Activated T-helper 9 cell treated with anti-CD3 and anti-CD28 coated beads, Interleukin-2, amount 50 U/mL, for 16 hours (primary cell): ENCODE data around the gene GABRR2.
"Not testable (repeated sequence)": the region's sequence is repeated elsewhere in the genome, so short reads cannot be mapped to it uniquely, and the experiment has no call there.

Experiments used
- DNase-seq: peaks from one replicate; pipeline ENCODE4 v3.0.0-alpha.2; 2020; ENCODE audit warnings: low read depth

GABRR2 gene

DNA sequence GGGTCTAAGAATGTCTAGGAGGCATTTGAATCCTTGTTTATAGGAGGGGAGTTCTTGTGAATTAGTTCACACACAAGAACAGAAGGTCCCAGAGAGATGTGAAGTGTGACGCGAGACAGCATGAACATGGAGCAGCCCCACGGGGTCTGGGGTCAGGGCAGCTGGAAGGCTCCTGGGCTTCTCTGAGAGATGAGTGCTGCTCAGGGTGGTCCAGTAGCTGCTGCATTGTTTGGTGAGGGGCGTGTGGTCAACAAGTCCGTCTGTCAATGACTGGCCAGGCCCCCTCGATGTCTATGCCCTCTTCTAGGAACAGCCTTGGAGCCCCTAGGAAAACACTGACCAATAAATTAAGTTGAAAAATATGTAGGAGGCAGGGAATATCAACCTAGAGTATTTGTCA is 57.8 kb downstream of the GABRR2 start:
- no peak for DNase-seq

DNA sequence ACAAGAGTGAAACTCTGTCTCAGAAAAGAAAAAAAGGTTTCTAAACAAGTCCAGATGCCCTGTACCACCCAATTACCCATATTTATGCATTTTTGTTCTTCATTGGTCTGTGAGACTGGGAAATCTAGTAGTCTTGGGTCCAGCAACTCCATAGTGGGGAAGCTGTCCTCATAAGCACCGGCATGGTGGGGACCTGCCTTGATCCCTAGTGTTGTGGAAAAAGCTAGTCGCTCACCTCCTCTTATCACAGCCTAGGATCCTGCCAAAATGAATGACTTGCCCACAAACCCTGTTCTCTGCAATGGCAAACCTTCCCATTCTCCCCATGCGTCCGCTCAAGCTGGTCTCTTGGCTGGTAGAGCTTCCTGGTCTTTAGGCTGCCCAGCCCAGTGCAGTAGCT is 59.7 kb downstream of the GABRR2 start:
- DNase-seq = no peak

DNA sequence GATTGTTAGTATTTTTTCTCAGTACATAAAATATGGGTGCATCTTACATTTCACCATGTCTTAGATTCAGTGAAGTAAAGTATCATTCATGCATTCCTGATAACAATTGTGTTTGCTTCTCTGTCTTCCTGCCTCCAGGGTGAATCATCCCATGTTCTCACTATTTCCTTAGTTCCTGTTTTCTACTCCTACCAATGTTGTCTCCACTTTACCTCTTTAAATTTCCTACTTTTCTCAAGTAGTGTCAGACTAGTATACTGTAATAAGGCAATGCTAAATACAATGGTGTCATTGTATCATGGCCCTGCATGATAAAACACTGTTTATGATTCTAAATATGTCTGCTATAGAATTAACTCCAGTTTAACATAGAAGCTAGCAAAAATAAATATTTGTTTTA is 60.5 kb downstream of the GABRR2 start:
- DNase-seq = no peak

DNA sequence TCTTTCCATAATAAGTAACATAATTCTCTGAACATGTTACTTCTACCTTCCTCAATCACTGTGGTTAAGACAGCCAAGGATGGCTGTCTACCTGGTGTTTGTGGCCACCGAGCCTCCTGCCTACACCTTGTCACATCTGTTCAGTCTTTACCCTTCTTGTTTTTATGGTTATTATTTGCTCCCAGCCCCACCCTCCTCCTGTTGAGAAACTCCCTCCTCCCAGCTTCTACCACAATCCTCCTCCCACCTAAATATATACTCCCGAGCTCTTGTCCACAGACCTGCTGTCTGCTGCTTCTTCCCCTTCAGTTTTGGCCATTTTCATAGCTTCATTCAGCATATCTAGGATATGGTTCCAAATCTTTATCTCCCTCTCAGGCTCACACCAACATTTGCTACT is 62.2 kb downstream of the GABRR2 start:
- DNase-seq = no peak

DNA sequence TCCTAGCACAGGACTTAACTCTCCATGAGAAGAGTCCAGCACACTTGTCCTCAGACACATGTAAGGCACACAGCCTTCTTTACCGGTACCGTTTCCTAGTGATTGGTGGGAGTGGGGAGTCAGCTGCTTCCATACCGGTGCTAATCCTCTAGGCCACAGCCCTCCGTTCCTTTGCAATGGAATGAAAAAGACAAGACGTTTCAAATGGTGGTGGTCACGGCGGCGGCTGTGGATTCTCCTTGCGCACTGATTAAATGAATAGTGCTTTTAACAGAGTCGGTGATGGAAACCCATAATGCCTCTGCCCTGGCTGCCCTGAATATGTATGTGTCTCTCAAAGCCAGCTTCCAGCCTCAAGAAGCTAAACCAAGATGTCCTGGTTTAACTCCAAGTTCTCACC is 63.1 kb downstream of the GABRR2 start:
- no peak for DNase-seq

DNA sequence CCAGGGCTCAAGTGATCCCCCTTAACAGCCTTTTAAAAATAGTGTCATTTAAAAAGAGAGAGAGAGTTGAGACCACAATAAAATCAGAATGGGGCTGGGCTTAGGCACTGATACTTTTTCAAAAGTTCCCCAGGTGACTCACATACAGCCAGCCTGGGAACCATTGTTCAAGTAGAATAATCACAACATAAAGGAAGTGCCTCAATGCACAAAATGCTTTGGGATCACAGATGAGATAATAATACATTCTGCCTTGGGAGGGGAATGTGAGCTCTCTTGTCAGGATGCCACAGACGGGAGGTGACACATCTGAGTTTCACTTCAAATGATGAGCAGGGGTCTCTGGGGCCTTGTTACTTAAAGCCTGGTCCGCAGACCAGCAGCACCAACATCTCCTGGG is 63.9 kb downstream of the GABRR2 start:
- no peak for DNase-seq

DNA sequence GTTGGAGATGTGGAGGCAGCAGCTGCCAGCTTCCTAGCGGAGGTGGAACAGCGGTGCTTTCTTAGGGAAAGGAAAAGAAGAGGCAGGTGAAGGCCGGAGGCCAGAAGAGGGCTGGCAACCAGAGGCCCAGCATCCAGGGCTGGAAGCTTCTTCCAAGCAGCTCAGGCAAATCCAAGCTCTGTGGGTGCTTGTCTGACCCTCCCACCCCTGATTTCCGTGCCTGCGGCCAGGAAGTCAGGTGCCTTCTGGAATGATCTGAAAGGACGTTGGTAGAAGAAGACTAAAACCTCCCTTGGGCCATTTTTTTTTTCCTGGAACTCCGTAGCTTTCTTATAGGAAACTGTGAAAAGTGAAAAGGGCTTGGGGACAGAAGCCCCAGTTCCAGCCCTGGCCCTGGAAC is 64.9 kb downstream of the GABRR2 start:
- no peak for DNase-seq

DNA sequence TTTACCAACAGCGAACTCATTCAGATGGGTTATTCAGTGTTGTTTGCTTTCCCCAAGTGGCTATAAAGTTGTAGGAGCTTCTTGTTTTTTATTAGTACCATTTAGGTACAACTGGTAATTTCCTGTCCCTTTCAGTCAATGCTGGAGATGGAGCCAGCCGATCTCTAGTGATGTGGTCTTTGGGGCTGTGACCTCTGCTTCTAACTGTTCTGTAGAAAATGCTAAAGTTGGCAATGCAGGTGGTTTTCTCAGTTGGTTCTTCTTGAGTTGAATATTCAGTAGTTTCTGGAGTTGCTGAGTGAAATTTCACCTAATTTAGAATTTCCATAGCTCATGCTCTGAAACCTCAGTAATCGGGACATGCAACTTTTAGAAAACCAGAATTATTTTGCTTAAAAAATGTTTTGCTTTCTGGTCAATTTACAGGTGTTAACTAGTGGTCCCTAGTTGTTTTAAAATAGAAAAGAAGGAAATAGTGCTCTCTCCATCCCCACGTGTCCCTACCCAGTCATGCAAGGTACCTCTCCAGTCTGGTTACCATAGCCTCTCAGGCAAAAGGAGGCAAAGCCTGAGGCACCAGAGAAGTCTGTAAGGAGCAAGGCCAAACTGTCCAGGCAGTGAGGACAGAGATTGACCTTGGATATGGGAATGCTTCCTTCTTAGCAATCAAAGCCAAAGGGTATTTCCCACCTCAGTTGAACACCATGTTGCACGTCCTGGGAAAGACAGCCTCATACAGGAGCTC is 70.7 kb downstream of the GABRR2 start:
- DNase-seq = no peak

DNA sequence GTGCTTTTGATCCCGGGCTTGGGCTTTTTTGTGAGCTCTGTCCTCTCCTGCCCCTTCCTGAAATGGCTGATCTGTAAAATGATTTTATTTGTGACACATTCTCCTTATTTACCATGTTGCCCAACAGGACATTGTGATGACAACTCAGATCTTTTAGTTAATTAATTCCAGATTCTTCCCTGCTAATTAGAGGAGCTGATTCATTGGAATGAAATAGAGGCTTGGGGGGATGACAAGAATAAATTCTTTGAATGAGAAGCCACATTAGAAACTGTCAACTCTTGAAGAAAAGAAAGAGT is 71.8 kb downstream of the GABRR2 start:
- no peak for DNase-seq

DNA sequence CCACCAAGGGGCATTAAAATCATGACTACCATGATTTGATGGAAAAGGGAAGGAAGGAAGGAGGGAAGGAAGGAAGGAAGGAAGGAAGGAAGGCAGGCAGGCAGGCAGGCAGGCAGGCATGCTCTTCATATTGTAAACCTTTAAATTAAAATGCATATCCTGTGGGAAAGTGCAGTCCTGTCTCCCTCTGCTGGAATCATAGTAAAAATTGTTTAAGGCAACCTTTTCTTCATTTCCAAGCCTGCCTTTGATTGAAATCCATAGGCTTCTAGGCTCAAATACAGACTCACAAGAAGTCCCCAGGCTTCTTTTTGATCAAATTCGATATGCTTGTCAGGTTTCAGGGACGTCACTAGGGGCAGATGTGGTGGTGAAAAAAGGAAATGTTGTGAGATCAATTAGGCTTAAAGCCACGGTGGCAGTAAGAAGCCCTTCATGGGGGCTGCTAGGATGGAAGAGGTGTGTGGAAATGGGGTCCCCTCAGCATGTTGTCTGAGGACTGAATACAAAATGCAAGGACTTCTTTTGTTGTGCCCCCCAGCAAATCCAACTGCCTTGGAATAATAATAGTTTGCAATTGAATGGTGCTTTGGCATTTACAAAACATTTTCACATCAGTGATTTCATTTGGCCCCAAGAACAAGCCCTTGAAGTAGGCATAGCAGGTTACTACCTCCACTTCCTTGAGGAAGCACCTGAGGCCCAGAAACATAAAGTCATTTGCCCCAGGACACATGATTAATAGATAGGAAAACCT is 72.3 kb downstream of the GABRR2 start:
- DNase-seq = no peak

DNA sequence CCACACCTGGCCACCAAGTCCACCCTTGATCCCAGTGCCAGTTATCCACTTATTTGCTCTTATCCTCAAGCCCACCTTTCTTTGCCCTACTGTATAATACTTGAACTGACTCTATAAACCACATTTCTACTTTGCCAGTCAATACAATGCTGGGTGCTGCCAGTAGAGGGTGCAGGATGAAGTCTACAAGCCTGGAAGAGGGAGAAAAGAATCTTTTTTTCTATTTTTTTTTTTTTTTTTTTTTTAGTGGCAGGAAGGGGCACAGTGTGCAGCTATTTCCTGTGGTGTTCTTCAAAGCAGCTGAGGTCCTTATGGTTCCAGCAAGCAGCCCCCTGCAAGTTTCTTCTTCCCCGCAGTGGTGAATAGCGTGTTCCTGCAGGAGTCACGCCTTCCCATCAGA is 75.8 kb downstream of the GABRR2 start:
- DNase-seq = no peak

DNA sequence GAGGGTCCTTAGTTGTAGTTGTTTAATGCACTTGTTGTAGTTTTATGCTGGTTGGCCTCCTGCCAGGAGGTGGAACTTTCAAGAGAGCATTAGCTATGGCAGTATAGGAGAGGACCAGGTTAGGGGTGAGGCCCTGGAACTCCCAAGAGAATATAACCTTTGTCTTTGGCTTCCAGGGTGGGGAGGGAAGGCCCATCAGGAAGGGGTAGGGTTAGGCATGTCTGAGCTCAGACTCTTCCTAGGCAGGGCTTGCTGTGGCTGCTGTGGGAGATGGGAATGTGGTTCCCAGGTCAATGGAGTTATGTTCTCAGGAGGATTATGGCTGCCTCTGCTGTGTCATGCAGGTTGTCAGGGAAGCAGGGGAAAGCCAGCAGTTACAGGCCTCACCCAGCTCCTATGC is 77.9 kb downstream of the GABRR2 start:
- DNase-seq = no peak

DNA sequence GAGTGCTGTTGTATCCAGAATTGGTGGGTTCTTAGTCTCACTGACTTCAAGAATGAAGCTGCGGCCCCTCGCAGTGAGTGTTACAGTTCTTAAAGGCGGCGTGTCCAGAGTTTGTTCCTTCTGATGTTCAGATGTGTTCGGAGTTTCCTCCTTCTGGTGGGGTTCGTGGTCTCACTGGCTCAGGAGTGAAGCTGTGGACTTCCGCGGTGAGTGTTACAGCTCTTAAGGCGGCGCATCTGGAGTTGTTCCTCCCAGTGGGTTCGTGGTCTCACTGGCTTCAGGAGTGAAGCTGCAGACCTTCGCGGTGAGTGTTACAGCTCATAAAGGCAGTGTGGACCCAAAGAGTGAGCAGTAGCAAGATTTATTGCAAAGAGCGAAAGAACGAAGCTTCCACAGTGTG is 81.5 kb downstream of the GABRR2 start:
- not testable (repeated sequence) for DNase-seq

DNA sequence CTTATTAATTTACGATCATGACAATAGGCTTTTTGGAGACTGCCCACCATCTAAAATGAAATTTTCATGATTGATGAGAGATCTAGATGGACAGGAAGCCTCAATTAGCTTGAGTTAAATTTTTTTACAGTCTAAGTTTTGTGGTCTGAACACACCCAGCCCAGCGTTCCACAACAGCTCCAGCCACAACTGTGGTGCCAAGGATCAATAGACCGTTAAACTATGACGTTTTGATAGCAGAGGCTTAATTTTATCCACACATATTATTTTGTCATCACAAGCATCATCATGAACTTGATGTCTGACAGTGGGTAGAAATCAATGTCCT is 92.4 kb downstream of the GABRR2 start:
- no peak for DNase-seq

DNA sequence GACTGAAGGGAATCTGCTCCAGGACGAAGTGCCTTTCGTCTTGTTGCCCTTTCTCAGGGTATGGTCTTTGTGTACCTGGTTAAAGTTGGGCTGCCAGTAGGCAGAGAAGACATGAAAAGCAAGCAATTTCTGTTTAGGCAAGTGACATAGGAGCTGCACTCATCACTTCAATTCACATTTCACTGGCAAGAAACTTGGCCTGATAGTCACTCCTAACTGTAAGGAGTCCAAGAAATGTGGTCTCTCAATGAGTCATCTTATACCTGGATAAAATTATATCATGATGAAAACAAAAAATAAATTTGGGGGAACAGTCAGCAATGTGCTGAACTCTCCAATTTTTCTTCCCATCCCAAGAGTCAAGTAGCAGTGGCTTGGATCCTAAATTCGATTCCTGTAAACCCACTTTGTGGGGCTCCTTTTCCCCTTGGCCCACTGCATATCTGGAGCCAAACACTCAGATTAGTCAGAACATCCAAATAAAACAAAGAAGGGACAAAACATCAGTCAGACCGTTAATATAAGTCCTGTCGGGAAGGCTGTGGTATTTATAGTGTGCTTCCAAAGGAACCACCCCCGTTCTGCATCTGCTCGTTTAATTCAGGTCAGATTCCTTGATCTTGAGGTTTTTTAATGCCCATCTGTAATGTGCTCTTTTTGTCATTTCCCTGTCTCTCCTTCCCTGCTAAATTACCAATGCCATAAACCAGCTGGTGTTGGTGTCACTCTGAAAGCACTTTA is 93.0 kb downstream of the GABRR2 start:
- DNase-seq = no peak

DNA sequence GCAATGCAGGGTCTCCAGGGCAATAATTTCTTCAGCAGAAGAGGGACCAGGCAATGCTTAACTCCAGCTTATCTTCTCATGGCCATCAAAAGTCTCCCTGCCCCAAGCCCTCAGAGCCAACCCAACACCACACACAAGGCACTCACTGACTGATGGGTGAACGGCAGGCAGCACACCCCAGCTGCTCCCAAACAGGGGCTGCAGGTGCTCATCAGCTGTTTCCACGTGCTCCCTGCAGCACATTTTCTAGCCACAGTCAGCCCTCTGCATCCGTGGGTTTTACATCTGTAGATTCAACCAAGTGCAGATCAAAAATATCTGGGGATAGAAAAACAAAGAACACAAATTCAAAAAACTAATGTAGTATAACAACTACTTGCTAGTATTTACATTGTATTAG is 94.0 kb downstream of the GABRR2 start:
- no peak for DNase-seq

DNA sequence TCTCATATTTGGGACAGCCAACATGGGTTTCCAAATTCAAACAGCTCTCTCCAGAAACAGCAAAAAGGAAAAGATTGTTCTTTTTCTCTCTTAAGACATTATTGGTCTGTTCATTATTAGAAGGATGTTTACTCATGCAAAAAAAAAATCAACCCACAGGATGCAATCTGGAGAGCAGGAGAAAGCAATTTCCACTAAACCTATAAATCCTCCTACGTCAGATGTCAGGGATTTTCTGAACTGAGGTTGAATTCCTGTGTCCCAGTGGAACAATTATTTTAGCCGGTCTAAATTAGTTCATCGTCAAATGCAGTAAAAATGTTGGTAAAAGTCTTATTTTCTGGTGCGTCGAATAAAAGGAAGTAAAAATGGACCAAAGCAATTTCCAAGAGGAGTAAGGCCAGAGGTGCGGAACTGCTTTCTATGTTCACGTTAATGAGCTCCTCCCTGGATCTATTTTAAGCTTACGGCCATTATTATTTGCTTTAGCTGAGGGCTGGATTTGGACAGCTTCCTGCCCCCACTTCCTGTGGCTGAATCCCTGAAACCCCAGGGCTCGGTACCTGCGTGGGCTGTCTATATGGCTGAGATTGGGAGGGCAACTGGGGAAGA is 97.7 kb downstream of the GABRR2 start, which contains the start of gene GABRR1:
GABRR1 (minus strand) TSS at position 60 of the 612 bp plus-strand sequence; CDS start at position 24, 36 bp downstream.
- DNase-seq = no peak

DNA sequence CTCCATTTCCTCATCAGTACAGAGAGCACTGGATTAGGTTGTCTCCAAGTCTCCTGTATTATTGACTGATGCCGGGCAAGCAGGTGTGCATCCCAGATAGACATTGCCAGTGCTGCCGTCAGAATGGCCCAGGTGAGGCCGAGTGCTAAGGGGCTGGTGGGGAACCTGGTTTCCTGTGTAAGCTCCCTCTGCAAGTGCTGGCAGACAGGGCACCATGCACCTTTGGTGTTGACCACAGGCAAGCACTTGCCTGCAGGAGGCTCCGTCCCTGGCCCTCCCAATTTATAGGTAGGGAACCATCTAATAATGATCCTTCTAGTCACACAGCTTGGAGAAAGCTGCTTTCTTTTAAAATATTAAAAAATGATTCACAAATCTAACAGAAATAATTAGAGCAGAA is 98.7 kb downstream of the GABRR2 start:
- DNase-seq = no peak

DNA sequence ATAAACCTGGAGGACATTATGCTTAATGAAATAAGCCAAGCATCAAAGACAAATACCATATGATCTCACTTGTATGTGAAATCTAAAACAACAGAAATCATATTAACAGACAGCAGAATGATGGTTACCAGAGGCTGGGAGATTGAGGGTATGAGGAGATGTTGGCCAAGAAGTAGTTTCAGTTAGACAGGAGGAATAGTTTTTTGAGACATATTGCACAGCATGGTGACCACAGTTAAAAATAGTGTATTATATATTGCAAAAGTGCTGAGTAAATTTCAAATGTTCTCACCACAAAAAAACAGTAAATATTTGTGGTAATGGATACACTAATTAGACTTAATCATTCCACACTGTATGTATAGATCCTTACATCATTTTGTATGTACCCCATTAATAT is 99.7 kb downstream of the GABRR2 start:
- DNase-seq = no peak

DNA sequence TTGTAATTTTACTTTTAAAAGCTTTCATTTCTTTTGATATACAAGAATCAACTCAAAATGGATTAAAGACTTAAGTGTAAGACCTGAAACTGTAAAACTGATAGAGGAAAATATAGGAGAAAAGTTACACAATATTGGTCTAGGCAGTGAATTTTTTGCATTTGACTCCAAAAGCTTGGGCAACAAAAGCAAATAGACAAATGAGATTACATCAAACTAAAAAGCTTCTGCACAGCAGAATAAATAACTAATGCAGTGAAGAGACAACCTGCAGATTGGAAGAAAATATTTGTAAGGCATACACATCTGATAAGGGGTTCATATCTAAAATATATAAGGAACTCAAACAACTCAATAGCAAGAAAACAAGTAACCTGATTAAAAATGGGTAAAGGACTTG is 100.9 kb downstream of the GABRR2 start:
- no peak for DNase-seq

DNA sequence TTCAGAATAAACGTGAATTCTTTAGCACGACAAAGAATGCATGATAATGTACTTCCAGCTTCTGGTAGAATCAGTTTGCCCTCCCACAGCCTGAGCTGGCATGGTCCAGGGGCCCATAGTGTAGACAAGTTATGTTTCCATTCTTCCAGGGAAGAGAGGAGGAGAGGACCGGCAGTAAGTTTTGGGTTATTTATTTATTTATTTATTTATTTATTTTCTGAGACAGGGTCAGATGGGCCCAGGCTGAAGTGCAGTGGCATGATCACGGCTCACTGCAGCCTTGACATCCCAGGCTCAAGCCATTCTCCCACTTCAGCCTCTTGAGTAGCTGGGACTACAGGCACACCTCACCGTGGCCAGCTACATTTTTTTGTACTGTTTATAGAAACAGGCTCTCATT is 102.6 kb downstream of the GABRR2 start:
- no peak for DNase-seq

DNA sequence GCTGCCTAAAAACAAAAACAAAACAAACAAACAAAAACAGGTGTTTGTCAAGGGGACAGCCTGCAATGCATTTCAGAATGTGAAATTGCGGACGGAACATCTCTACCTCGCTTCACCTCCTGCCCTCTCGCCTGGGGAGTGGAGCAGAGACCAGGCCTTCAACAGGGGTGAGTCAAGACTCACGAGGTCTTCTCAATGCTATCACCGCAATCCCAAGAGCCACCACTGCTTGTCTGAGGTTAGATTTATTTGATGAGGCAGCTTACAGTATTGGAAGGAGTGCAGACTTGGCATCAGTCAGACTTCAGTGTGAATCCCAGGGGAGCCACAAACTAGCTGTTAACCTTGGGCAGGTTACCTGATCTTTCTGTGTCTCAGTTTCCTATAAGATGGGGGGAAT is 105.6 kb downstream of the GABRR2 start:
- no peak for DNase-seq

DNA sequence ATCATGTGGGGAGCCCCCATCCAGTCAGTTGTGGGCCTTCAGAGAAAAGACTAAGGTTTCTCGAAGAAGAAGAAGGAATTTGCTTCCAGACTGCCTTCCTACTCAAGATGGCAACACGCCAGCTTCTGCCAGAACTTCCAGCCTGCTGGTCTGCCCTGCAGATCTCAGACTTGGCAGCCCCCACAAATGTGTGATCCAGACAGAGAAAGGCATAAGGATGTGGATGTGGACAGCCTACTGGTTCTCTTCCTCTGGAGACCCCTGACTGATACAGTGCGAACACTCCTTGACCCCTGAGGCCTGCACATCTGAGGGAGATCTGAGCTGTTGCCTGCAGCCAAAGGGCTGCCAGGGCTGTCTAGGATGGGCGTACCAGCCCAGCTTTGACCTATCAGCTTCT is 106.5 kb downstream of the GABRR2 start:
- no peak for DNase-seq
